ENCODE results near the gene MAMDC4.
A peak's percentile ranks its signal among the peaks of the same experiment; 100 is the strongest.
"Not testable (repeated sequence)": the region's sequence is repeated elsewhere in the genome, so short reads cannot be mapped to it uniquely, and the experiment has no call there.

MAMDC4 gene

GRCh38 chr9:136835162-136835931 is 16.8 kb upstream of the MAMDC4 start:
- DNase-seq (ENCODE audit: insufficient read length) (no peak), FAIRE-seq (no peak)
- no peak for TF ChIP-seq POLR2AphosphoS5 (IDR thresholded peaks at IDR 0.05; ENCODE audit: low read depth, low read length)
- peak; percentile 19; the same call in 1 of the 2 replicates for TF ChIP-seq POLR2A (IDR thresholded peaks at IDR 0.05; ENCODE audit: low read depth, low read length)
- no peak for TF ChIP-seq TAF1 (IDR thresholded peaks at IDR 0.05; ENCODE audit: borderline replicate concordance, low read depth, low read length)

- FAIRE-seq (no peak), DNase-seq (ENCODE audit: insufficient read length) (no peak)
- TF ChIP-seq TAF1 (IDR thresholded peaks at IDR 0.05; ENCODE audit: borderline replicate concordance, low read depth, low read length) = no peak
- no peak for TF ChIP-seq POLR2A (IDR thresholded peaks at IDR 0.05; ENCODE audit: low read depth, low read length)
- no peak for TF ChIP-seq POLR2AphosphoS5 (IDR thresholded peaks at IDR 0.05; ENCODE audit: low read depth, low read length)
Measured at GRCh38 chr9:136835932-136836904, 15.9 kb upstream of the MAMDC4 start.

GRCh38 chr9:136837146-136837855 is 14.8 kb upstream of the MAMDC4 start:
- TF ChIP-seq TAF1 (IDR thresholded peaks at IDR 0.05; ENCODE audit: borderline replicate concordance, low read depth, low read length) = no peak
- no peak for TF ChIP-seq POLR2AphosphoS5 (IDR thresholded peaks at IDR 0.05; ENCODE audit: low read depth, low read length)
- no peak for TF ChIP-seq POLR2A (IDR thresholded peaks at IDR 0.05; ENCODE audit: low read depth, low read length)
- DNase-seq (ENCODE audit: insufficient read length) (no peak), FAIRE-seq (no peak)

GRCh38 chr9:136837856-136838277 is 14.3 kb upstream of the MAMDC4 start:
- not testable (repeated sequence) for FAIRE-seq; DNase-seq (ENCODE audit: insufficient read length)

GRCh38 chr9:136838314-136839228 is 13.6 kb upstream of the MAMDC4 start:
- FAIRE-seq (no peak), DNase-seq (ENCODE audit: insufficient read length) (no peak)
- no peak for TF ChIP-seq POLR2AphosphoS5 (IDR thresholded peaks at IDR 0.05; ENCODE audit: low read depth, low read length)
- TF ChIP-seq POLR2A (IDR thresholded peaks at IDR 0.05; ENCODE audit: low read depth, low read length) = no peak
- TF ChIP-seq TAF1 (IDR thresholded peaks at IDR 0.05; ENCODE audit: borderline replicate concordance, low read depth, low read length) = no peak

GRCh38 chr9:136839229-136840139 is 12.7 kb upstream of the MAMDC4 start:
- FAIRE-seq (no peak), DNase-seq (ENCODE audit: insufficient read length) (no peak)
- TF ChIP-seq POLR2AphosphoS5 (IDR thresholded peaks at IDR 0.05; ENCODE audit: low read depth, low read length) = no peak
- TF ChIP-seq POLR2A (IDR thresholded peaks at IDR 0.05; ENCODE audit: low read depth, low read length) = no peak
- TF ChIP-seq TAF1 (IDR thresholded peaks at IDR 0.05; ENCODE audit: borderline replicate concordance, low read depth, low read length) = no peak

GRCh38 chr9:136840140-136840876 is 11.8 kb upstream of the MAMDC4 start:
- DNase-seq (ENCODE audit: insufficient read length) (no peak), FAIRE-seq (no peak)
- TF ChIP-seq POLR2AphosphoS5 (IDR thresholded peaks at IDR 0.05; ENCODE audit: low read depth, low read length) (no peak), TAF1 (IDR thresholded peaks at IDR 0.05; ENCODE audit: borderline replicate concordance, low read depth, low read length) (no peak), POLR2A (IDR thresholded peaks at IDR 0.05; ENCODE audit: low read depth, low read length) (no peak)

GRCh38 chr9:136840877-136841645 is 11.1 kb upstream of the MAMDC4 start:
- TF ChIP-seq POLR2A (IDR thresholded peaks at IDR 0.05; ENCODE audit: low read depth, low read length) (no peak), TAF1 (IDR thresholded peaks at IDR 0.05; ENCODE audit: borderline replicate concordance, low read depth, low read length) (no peak), POLR2AphosphoS5 (IDR thresholded peaks at IDR 0.05; ENCODE audit: low read depth, low read length) (no peak)
- FAIRE-seq (no peak), DNase-seq (ENCODE audit: insufficient read length) (no peak)

GRCh38 chr9:136841646-136842379 is 10.3 kb upstream of the MAMDC4 start:
- peak; percentile 14 for FAIRE-seq
- DNase-seq (ENCODE audit: insufficient read length) = not testable (repeated sequence)

- FAIRE-seq (peak; percentile 98), DNase-seq (ENCODE audit: insufficient read length) (peak; percentile 90)
Measured at GRCh38 chr9:136842380-136842948, 9.7 kb upstream of the MAMDC4 start, which contains the start of gene AJM1. TSS of gene AJM1 (plus strand) at chr9:136842478. CDS start at chr9:136844415, 1,937 bp downstream.

- not testable (repeated sequence) for DNase-seq (ENCODE audit: insufficient read length)
- FAIRE-seq = peak; percentile 86
Measured at GRCh38 chr9:136843159-136843800, 8.9 kb upstream of the MAMDC4 start.

Data from GM12892 (cell line).